MV-4-11 (cell line): ENCODE data around the gene ARL14EP.

ENCODE experiments used
- DNase-seq: peaks from one replicate; lab custom pipeline; 2025; lab: John Stamatoyannopoulos, UW

ARL14EP gene

DNA sequence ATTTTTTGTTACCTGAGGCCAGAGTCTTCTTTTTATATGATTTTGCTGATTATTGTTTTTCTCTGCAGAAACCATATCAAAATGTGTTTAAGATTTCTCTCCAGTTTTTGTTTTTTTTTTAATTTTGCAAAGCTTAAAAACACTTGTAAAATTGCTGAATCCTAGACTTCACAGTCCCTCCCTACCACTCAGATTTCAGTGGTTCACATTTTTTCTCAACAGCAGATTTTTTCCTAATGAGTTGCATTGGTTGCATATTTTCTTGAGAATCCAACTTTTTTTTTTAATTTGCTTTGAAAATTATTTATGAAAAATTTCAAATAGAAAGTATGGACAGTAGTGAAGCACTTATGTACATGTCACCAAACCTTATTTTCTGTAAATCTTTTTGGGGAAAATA is 5.8 kb downstream of the ARL14EP start:
- DNase-seq: no peak

DNA sequence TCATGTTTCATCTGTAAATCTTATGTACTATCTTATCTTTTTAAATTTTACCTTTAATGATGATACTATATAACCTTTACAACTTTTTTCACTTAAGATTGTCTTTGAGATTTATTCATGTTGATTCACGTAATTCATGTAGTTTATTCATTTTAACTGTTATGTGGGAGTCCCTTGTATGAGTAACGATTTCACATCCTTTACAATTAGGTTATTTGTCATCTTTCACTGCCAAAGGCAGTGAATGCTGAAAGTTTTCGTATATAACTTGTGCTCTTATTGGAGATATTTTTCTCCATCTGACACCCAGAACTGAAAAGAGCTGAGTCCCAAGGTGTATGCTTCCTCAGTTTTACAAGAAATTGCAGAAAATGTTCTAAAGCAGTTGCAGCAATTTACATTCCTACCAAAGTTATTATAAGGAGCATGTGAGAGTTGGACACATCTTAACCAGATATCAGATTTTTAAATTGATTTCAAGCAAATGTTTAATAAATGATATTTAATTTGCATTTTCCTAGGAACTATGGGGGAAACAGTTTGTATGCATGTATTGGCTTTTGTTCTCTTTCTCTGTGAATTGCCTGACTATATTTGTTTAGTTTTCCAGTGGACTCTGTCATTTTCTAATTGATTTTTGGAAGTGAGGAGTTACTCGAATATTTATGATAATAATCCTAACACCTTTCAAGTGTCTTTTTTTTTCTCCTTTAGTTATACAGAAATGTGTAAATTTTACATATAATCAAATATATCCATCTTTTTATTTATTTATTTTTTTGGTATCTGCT is 6.4 kb downstream of the ARL14EP start:
- DNase-seq: no peak

DNA sequence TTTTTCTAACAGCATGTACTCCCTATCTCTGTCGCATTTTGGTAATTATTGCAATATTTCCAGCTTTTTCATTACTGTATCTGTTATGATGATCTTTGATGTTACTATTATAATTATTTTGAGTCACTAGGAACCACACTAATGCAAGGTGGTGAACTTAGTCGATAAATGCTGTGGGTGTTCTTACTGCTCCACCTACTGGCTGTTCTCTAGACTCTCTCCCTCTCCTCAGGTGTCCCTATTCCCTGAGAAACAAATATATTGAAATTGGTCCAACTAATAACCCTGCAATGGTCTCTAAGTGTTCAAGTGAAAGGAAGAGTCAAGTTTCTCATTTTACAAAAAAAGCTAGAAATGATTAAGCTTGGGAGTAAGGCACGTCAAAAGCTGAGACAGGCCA is 10.5 kb downstream of the ARL14EP start:
- no peak for DNase-seq

DNA sequence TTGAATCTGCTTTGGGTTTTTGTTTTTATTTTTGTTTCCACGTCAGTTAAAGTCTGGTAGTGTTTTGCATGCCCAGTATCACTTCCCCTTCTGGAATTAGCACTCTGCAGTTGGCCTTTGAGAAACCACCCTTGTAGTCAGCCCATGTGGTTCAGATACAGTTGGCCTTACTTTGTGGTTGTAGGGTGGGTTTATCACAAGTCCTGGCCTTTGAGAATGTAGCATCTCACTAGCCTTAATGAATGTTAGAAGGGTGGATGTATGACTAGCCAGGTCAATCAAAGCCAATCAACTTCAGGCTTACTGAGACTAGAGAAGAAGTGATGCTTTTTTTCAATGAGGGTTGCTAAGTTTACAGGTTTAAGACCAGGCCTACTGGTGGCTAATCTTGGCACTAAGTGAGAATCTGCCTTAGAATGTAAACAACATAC is 19.8 kb downstream of the ARL14EP start:
- DNase-seq: peak; percentile 96

DNA sequence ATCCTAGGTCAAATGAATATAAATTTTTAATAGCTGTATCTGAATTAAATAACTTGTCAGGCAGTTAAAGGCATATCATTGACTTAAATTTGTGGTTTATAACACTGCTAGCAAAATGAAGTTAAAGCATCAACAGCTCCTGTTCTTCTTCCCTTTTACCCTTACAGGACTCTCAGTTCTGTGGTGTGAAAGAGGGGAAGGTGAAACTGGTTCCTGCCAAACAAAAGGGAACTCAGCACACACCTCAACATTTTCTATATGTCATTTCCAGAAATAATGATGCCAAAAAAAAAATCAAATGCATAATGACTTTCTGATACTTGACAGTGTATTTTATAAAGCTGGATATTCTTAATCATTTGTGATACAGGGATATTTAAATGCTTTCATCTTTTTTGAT is 21.2 kb downstream of the ARL14EP start:
- DNase-seq: peak; percentile 68

DNA sequence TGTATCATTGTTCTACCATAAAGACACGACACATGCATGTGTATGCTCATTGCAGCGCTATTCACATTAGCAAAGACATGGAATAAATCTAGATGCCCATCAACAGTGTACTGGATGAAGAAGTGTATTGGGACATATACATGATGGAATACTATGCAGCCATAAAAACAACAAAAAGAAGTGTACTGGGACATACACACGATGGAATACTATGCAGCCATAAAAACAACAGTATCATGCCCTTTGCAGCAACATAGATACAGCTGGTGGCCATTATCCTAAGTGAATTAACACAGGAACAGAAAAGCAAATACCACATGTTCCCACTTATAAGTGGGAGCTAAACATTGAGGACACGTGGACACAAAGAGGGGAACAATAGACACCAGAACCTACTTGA is 22.7 kb downstream of the ARL14EP start:
- DNase-seq: no peak

DNA sequence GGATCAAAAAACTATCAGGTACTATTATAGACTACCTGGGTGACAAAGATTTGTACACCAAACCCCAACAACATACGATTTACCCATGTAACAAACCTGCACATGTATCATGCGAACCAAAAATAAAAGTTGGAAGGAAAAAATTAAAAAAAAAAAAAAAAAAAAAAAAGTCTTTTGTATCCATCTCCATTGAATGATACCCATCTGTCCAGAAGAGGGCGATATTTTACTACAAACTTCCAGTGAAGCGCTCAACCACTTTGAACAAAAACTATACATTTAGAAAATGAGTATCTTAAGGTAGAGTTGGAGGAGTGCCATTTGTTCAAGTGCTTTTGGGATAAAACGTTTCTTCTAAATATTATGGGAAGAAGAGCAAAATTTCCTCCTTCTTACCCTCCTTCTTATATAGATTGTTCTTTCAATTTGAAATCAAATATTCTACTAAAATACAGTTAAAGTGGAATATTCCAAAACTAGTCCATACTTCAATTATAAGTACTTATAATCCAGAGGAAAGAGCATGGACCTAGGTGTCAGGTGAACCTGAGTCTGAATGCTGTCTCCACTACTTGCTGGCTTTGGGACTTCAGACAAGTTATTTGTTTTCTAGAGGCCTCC is 23.3 kb downstream of the ARL14EP start:
- peak; percentile 58 for DNase-seq

DNA sequence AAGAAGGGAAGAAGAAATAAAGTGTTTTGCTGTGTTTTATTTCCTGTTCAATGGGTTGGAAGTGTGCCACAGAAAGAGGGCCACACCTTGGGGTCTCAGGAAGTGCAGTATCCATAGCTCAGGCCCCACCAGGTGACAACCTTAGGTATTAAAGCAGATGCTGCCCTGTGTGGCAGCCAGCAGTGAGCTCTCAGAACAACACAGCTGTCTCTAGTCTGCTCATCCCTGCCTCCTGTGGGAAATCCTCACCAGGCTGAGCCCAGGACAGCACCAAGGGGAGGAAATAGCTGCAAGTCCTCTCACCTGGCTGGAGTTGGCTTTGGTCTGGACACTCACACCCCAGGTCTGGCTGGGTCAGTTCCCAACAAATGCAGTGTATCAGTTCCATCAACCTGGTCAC is 25.1 kb downstream of the ARL14EP start:
- DNase-seq: no peak

DNA sequence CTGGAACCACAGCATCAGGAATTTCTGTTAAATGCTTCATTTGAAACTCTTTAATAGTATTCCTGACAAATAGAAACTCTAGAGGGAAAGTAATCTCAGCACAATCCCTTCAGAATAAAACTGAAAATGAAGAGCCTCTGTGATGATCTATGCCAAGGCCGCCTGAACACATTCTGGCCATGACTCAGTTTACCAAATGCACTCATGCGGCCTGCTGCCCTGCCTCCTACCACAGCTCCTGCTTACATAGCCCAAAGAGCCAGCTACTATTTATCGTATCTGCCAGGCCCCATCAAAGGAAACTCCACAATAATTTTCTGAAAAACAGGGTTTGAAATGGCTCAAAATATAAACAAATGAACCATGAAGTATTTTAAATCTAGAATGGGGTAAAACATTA is 27.0 kb downstream of the ARL14EP start:
- no peak for DNase-seq

DNA sequence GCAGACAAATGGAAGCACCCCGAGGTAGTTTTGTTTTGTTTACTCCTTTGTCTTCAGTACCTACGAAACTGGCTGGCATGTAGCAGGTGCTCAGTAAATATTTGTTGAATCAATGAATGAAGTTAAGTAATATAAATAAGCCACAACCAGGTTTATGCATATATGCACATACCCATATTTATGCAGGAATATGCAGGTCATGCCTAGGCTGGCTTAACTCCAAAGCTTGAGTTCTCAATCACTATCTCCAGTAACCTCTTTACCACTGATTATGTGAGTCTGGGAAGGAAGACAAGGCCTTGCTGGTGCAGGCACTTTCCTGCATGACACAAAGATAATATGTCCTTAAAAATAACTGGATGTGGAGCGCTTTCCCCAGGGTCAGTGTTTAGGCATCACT is 27.5 kb downstream of the ARL14EP start:
- no peak for DNase-seq

DNA sequence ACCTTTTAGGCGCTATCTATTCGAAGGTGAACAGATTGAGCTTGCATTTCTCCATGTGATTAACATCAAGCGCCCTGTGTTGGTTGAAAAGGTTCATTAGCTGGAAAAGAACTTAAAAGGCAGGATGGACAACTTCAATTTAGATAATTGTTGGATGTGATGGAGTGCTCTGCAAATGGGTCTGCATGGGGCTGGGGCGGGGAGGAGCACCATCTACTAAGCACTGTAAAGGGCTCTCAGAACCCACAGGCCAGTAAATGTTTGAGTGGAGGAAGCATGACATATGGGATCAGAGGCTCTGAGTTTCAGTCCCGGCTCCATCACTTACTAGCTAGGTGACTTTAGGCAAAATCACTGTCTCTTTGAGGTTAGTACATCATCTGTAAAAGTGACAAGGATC is 28.2 kb downstream of the ARL14EP start:
- no peak for DNase-seq

DNA sequence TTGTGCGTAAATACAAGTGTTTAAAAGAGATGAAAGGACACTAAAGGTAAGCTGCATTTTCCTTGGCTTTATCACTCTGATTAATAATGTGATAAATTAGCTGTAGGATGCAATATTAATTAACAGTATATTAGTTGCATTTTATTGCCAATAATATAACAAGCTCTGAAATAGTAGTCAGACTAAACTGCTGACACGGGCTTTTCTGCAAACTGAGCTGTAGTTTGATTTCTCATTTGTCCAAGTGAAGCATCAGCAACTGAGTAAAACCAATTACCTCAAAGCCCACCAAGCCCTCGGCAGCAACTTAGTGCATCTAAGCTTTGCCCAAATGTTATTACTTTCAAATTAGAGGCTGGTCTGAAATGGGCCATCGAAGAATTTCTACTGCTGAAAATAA is 33.5 kb downstream of the ARL14EP start:
- no peak for DNase-seq

DNA sequence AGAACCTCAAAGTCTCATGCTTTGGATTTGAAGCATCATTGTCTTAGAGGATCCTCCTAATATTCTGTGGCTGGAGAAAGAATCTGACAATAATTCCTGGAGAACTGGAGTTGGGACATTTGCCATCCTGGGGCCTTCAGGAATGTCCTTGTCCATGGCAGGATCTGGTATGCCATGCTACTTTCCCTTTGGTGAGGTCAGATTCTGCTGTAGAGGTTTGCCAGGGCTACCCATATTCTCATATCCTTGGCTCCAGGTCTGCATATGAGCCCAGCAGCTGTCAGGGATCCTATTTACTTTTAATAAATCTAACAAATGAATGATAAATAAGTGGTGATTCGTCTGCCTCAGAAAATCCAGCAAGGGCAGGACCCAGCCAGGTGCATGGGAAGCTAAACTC is 35.0 kb downstream of the ARL14EP start:
- DNase-seq: no peak

DNA sequence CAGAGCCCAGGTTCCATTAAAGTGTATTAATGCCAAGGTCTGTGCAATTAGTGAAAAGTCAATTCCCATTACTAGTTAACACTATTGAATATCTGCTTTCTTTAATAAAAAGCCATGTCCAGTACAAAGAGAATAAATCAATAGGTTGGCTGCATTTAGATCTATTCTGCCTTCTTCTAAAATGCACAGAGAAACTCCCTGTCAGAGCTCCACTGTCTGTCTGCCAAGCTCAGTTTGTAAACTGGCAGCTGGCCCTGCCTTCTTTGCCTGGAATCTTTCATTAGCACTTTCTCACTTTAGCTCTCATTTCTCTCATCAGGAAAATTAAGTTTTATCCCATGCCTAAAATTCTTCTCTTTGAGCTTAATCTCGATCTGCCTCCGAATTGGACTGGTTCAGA is 35.6 kb downstream of the ARL14EP start:
- DNase-seq: no peak

DNA sequence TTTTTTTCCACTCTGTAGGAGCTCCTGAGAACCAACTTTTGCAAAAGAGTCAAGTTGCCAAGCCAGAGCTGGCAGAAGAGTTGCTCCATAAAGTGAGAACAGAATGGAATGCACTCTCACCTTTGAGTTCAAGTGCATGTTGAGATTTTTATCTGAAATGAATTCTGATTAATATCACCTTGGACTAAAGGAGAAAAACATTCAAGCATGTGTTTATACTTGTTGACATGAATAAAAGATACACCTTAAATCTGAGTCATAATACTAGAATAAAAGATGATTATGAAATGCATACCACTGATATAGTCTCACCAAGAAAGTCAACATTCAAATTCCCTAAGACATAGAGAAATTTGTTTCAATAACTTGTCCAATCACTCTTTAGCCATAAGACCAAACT is 37.8 kb downstream of the ARL14EP start:
- DNase-seq: no peak

DNA sequence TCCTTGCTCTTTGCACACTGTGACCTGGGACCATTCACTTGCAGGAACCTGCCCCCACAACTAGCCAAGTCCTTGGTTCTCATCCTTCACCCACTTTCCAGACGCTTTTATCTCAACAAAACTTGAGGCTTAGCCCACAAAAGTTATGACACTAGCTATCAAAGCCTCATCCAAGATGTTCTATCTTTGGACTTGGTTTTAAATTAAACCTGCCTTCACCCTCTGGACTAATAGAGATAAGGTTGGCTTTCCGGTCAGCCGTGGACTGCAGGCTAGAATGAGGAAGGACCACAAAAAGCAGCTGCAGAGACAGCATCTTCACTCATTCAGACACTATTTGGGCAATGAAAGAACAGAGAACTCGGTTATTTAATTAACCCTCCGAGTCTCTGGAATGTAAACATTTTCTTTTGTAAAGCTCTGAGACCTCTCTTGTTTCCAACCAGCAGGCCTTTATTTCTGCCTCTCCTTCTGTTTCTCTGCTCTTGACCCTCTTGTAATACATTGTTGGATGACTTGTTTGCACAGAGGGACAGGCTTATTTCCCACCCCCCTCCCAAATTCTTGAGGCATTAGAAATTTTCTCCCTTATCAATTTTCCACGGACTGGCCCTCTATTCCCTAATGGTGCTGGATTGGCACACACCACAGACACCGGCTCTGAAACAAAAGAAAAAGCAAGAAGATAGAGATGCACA is 41.4 kb downstream of the ARL14EP start:
- DNase-seq: no peak

DNA sequence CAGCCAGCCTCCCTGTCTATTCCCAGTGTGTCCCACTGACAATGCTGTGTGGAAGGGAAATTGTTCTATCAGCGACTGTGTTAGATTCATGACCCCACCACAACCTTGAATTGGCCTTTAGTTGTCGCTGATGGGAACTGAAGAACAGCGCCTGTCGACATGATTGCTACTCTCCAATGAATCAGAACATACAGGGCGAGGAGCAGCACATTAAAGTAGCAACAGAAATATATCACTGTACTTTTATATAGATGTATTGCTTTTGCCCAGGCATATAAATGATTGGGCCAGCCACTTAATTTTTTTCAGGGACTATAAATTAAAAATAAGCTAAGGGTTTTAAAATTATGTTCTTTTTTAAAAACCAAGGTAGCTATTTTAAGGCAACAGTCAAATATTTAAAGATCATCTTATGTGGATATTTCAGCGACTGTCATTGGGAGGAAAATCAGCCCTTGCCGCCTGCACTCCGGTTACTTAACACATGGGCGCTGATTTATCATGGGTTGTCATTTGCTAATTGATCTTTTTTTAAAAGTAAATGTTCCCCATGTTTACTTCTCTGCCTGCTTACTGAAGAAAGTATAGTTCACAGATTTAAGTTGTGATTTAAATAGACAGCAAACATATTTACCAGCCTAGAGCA is 42.1 kb downstream of the ARL14EP start:
- no peak for DNase-seq

DNA sequence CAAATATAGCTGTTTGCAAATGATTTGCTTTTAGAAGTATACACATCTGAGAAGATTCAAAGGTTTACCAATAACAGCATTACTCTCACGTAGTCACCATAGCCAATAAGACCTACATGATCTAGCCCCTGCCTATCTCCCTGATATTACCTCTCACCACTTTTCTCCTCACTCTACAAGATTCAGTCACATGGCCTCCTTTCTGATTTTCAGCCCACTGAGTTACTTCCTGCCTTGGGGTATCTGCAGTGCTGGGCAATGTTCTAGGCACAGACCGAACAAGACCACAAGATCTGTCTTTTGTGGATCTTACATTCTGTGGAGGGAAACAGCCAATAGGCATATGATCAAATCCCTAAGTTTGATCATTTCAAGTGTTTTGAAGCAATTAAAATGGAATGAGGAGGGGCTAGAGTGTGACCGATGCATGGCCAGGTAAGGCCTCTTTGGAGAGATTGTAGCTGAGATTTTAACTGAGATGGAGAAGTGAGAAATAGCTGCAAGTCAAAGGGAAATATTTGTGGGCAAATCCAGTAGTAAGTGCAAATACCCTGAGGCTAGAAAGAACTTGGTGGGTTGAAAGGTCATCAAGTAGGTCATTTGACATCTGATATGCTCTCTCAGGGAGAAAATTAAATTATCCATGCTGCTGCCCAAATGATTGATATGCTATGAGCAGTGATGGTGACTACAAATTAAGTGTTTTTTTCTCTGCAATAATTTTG is 43.1 kb downstream of the ARL14EP start:
- DNase-seq: no peak

DNA sequence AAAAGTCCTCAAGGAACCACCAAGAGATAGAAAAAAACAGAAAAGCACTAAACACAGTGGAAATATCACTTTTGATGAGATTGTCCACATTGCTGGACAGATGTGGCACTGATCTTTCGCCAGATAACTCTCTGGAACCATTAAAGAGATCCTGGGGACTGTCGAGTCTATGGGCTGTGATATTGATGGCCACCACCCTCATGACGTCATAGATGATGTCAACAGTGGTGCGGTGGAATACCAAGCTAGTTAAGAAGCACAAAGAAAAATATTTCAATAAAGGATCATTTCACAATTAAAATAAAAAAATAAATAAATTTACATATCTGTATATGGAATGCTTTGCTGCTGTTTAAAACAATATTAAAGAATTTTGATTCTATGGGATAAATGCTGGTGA is 45.5 kb downstream of the ARL14EP start:
- DNase-seq: no peak

DNA sequence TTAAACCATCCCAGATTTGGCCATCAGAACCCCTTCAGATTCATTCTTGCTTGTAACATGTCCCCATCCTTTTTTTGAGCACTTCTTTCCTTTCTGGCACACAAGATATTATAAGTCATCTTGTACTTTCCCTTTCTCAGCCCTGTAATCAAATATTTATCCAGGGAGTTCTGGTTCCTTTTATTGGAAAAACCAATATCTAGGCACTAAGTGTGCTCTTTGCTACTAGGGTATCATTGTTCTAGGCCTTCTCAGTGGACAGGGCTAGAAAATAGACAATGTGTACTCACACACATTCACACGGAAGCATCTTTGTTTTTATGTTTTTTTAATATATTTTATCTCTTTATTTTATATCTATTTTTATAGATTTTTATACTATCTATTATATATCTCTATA is 47.3 kb downstream of the ARL14EP start:
- no peak for DNase-seq

DNA sequence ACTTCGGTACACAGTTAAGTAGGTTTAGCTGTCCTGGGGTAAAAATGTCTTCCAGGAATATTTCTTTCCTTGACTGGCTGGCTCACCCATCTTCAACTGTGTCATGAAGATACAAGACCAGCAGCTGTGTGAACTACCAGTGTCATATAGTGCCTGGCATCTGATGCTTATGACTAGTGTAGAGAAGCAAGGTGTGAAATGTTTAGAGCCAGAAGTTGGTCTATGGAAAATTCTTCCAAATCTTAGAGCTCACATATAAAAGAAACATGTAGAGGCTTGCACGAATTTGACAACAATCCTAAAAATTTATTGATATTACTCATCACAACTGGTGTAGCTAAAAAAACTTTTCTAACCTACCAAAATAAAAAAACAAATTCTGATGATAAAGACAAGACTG is 54.4 kb downstream of the ARL14EP start:
- no peak for DNase-seq

DNA sequence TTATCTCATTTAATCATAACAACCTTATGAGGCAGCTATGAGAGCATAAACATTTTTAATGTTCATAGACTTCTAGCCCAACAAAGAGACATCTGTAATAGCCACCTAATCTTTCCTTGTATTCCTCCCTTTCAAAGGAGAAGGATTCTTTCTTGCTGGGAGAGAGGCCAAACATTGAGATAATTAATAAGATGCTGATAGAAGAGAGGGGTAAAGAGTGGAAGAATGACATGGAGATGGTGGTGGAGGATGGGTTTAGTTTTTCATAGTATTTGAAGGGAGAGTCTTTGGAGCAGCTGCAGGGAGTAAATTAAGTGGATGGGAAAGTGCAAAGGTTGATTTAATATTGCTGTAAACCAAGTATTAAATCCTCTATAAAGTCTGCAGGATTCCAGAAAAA is 57.9 kb downstream of the ARL14EP start:
- DNase-seq: no peak
